ENCODE measurements around the gene RGS5. TPM values are rescaled to one million over a fixed set of nuclear protein-coding genes. Genes with fewer than 3 reads are reported as not detected.

Gene RGS5
- total RNA-seq, 1 experiment from 2014 or later = 3.6 TPM

GRCh38 chr1:163163163-163163562, 39.6 kb downstream of the RGS5 start:
- no peaks in the 10 kb centered on the region for H3K4me1 ChIP-seq (replicated peaks; ENCODE audit: insufficient read depth)
- no peak overlapping the region for H3K4me2 ChIP-seq
- CTCF ChIA-PET = no interaction called here
- no peak overlapping the region for H3K27ac ChIP-seq
- no peaks in the 10 kb centered on the region for H3K36me3 ChIP-seq (ENCODE audit: low read depth)
- H3K79me2 ChIP-seq (ENCODE audit: low read depth) = no peaks in the 10 kb centered on the region
- no TSS peak for BruUV-seq (replicated peaks)
- H3F3A ChIP-seq (ENCODE audit: insufficient read depth, low read depth) = no peaks in the 10 kb centered on the region
- no peak for DNase-seq
- H3K9me2 ChIP-seq (ENCODE audit: insufficient read depth) = no peaks in the 10 kb centered on the region; the same call in 1 of the 2 replicates
- no peak for TF ChIP-seq CTCF (conservative IDR thresholded peaks at IDR 0.05)
- H2AFZ ChIP-seq = no peak overlapping the region
- intact Hi-C loops (cut with micrococcal nuclease; ENCODE audit: unreplicated experiment) = no loop called here
- no peaks in the 10 kb centered on the region for H4K20me1 ChIP-seq (ENCODE audit: insufficient read depth)
- no peaks in the 10 kb centered on the region for H3K27me3 ChIP-seq (ENCODE audit: insufficient read depth, low read depth)
- POLR2A ChIA-PET (ENCODE audit: unreplicated experiment) = no interaction called here
- H3K4me3 ChIP-seq = no peak overlapping the region
- no peaks in the 10 kb centered on the region for H3K9me3 ChIP-seq (ENCODE audit: insufficient read depth, low read depth)

- H3K4me2 ChIP-seq = no peak overlapping the region
- no peak for TF ChIP-seq EZH2 (IDR thresholded peaks at IDR 0.05; ENCODE audit: low read depth)
- no peak for TF ChIP-seq CTCF (conservative IDR thresholded peaks at IDR 0.05)
Observed at GRCh38 chr1:163162381-163162914, 40.3 kb downstream of the RGS5 start.

GRCh38 chr1:163161841-163162240, 40.9 kb downstream of the RGS5 start:
- Histone ChIP-seq H3K4me3 (no peak overlapping the region), H2AFZ (no peak overlapping the region), H3K4me1 (replicated peaks; ENCODE audit: insufficient read depth) (no peaks in the 10 kb centered on the region), H3K36me3 (ENCODE audit: low read depth) (no peaks in the 10 kb centered on the region), H3K9me3 (ENCODE audit: insufficient read depth, low read depth) (no peaks in the 10 kb centered on the region), H3K79me2 (ENCODE audit: low read depth) (no peaks in the 10 kb centered on the region), H3K27ac (no peak overlapping the region), H3K27me3 (ENCODE audit: insufficient read depth, low read depth) (no peaks in the 10 kb centered on the region), H3F3A (ENCODE audit: insufficient read depth, low read depth) (no peaks in the 10 kb centered on the region), H3K4me2 (no peak overlapping the region), H4K20me1 (ENCODE audit: insufficient read depth) (no peaks in the 10 kb centered on the region), H3K9me2 (ENCODE audit: insufficient read depth) (no peaks in the 10 kb centered on the region; the same call in 1 of the 2 replicates)
- BruUV-seq (replicated peaks) = no TSS peak
- ChIA-PET POLR2A (ENCODE audit: unreplicated experiment) (no interaction called here), CTCF (no interaction called here)
- DNase-seq = no peak
- TF ChIP-seq CTCF (conservative IDR thresholded peaks at IDR 0.05) (no peak), EZH2 (IDR thresholded peaks at IDR 0.05; ENCODE audit: low read depth) (no peak)
- intact Hi-C loops (cut with micrococcal nuclease; ENCODE audit: unreplicated experiment) = no loop called here

More at GRCh38 chr1:163162381-163162914, 40.3 kb downstream of the RGS5 start:
- CTCF ChIA-PET = no interaction called here
- POLR2A ChIA-PET (ENCODE audit: unreplicated experiment) = no interaction called here
- Histone ChIP-seq H3K4me3 (no peak overlapping the region), H3K79me2 (ENCODE audit: low read depth) (no peaks in the 10 kb centered on the region), H4K20me1 (ENCODE audit: insufficient read depth) (no peaks in the 10 kb centered on the region), H3K9me2 (ENCODE audit: insufficient read depth) (no peaks in the 10 kb centered on the region; the same call in 1 of the 2 replicates), H3K9me3 (ENCODE audit: insufficient read depth, low read depth) (no peaks in the 10 kb centered on the region), H3F3A (ENCODE audit: insufficient read depth, low read depth) (no peaks in the 10 kb centered on the region), H3K27ac (no peak overlapping the region), H3K4me1 (replicated peaks; ENCODE audit: insufficient read depth) (no peaks in the 10 kb centered on the region), H3K36me3 (ENCODE audit: low read depth) (no peaks in the 10 kb centered on the region), H3K27me3 (ENCODE audit: insufficient read depth, low read depth) (no peaks in the 10 kb centered on the region), H2AFZ (no peak overlapping the region)
- no TSS peak for BruUV-seq (replicated peaks)
- DNase-seq = no peak
- intact Hi-C loops (cut with micrococcal nuclease; ENCODE audit: unreplicated experiment) = no loop called here

All from PC-9 (cell line).